22Rv1 (cell line): ENCODE measurements around the gene ASB15.

Experiments used
- H3K27ac ChIP-seq: fragments of 450-650 bp; 2 replicates; pipeline ENCODE4 v1.5.1; 2017
- ZFX ChIP-seq: fragments of 450-650 bp; IDR thresholded peaks from 2 replicates; pipeline ENCODE4 v1.6.1; 2017; ENCODE audit warnings: antibody characterized with exemption, borderline replicate concordance
- TF ChIP-seq, protein P1 (sequence below): fragments of 450-650 bp; IDR thresholded peaks from 2 replicates; pipeline ENCODE4 v1.5.1; 2017; ENCODE audit warnings: mild to moderate bottlenecking

Gene ASB15

DNA sequence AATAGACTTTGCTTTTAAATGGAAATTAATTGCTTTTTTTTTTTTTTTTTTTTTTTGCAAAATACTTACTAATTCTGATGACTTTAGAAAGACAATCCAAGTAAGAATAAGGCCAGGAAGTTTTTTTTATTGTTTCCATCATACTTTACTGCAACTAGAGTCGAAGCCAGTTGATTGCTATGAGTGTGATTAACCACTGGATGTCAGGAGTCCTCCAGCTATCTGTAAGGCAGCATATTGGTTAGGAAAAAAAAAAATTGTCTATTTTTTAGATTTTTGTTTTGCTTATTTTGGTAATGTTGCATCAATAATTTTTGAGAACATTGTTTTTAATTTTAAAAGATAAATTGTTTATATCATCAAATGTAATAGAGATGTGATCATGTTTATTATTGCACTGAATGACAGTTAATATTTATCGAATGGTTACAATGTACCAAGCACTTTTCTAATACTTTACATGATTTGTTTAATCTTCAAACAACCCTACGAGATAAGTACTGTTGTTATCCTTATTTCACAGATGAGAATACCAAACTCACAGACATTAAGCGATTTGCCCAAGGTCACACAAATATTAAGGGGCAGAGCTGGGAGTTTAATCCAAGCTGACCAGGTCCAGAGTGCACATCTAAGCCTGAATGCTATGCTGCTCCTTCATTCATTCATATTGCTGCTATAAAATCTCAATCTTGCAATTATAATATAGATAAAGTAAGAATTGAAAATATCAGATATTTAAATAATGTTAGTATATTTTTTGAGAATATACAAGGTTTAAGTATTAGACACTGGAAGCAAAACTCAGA, 34.1 kb downstream of the ASB15 start:
- TF ChIP-seq, protein P1, sequence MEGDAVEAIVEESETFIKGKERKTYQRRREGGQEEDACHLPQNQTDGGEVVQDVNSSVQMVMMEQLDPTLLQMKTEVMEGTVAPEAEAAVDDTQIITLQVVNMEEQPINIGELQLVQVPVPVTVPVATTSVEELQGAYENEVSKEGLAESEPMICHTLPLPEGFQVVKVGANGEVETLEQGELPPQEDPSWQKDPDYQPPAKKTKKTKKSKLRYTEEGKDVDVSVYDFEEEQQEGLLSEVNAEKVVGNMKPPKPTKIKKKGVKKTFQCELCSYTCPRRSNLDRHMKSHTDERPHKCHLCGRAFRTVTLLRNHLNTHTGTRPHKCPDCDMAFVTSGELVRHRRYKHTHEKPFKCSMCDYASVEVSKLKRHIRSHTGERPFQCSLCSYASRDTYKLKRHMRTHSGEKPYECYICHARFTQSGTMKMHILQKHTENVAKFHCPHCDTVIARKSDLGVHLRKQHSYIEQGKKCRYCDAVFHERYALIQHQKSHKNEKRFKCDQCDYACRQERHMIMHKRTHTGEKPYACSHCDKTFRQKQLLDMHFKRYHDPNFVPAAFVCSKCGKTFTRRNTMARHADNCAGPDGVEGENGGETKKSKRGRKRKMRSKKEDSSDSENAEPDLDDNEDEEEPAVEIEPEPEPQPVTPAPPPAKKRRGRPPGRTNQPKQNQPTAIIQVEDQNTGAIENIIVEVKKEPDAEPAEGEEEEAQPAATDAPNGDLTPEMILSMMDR: peak; percentile 80
- no peak for TF ChIP-seq ZFX
- no peak overlapping the region for H3K27ac ChIP-seq

DNA sequence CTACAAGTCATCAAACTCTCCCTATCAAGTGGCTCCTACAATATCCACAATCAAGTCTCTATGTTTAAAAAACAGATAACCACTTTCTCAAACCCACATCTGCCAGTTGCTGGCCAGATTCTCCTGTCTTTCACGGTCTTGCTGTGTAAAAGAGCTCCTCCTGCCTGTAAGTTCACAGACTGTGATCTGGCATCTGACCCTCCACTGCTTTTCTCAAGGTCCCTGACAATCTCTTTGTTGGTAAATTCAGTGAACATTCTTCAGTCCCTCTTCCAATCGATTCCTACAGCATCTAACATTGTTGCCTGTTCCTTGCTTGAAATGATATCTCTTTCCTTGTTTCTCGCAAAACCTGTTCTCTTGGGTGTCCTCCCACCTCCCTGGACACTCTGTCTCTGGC, 35.6 kb downstream of the ASB15 start:
- TF ChIP-seq ZFX: no peak
- TF ChIP-seq, protein P1: peak; percentile 19; the same call in 1 of the 2 replicates
- no peak overlapping the region for H3K27ac ChIP-seq

DNA sequence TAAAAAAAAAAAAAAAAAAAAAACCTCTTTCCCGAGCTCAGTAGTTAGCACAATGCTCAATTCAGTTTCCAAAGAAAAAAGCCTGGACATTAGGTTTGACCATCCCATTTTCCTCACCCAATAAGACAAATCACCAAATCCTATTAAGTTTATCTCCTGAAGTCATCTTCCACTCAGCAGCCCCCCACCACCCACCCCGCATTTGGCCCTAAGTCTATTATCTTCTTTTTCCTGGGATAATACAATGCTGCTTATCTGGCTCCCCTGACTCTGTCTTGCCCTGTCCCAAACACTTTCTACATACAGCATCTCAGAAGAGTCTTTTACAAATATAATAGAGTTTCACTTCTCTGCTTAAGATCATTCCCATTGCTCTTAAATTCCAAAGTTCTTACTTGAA, 36.3 kb downstream of the ASB15 start:
- H3K27ac ChIP-seq: no peak overlapping the region
- TF ChIP-seq, protein P1: no peak
- TF ChIP-seq ZFX: no peak

DNA sequence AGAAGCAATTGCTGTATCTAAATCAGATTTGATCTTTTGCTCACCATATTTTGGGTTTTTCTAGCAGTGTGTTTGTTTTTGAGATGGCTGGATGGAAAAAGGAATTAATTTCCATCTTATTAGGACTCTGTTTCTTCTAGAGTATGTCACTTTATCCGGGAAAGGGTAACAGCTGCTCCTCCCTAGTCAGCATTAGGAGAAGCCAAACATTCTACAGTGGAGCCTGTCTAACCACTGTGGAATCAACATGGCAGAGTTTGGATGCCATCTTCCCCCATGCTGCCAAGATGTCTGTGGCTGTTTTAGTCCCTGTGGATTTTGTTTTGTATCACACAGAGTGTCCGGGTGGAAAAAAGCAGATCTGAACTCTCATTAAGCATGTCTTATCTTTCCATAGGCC, 38.0 kb downstream of the ASB15 start:
- TF ChIP-seq, protein P1: no peak
- no peak for TF ChIP-seq ZFX

DNA sequence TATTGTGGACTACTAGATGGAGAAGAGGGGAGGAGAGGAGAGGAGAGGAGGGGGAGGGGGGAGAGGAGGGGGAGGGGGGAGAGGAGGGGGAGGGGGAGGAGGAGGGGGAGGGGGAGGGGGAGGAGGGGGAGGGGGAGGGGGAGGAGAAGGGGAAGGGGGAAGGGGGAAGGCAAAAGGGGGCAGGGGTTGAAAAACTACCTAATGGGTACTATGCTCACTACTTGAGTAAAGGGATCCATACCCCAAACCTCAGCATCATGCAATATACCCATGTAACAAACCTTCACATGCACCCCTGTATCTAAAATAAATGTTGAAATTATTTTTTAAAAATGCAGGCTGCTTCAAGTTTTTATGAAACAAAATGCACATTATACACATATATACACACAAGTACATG, 39.0 kb downstream of the ASB15 start:
- TF ChIP-seq ZFX: no peak
- TF ChIP-seq, protein P1: no peak

More for the DNA sequence above, 38.0 kb downstream of the ASB15 start:
- no peak overlapping the region for H3K27ac ChIP-seq

DNA sequence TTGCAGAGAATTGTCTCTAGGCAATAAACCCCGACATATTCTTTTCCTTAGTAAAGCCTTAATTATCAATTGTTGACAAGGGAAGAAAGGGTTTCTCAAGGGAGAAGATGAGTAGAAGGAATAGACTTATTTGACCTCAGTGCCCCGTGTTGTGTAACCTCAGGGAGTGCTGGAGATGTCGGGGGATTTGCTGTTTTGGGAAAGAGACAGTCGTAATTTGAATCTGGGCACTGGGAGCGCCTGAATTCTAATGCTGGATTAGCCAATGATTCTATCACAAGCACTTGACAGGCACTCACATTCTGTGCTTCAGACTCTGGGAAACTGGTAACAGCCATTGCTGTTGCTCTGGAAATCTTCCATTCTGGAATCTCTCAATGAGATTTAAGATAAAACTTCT, 40.3 kb downstream of the ASB15 start:
- H3K27ac ChIP-seq: no peak overlapping the region
- TF ChIP-seq ZFX: no peak
- TF ChIP-seq, protein P1: no peak

More for the DNA sequence above, 39.0 kb downstream of the ASB15 start:
- no peak overlapping the region for H3K27ac ChIP-seq
